ENCODE data around the gene PJA1. TPM values are rescaled to one million over a fixed set of nuclear protein-coding genes. Genes with fewer than 3 reads are reported as not detected.

Gene PJA1
- total RNA-seq, 3 donors from 2014 or later = 4.4 to 18.8 (median 5.2) TPM

GRCh38 chrX:69143530-69143929 is 21.7 kb downstream of the PJA1 start:
- Histone ChIP-seq H3K9me3 (no peaks in the 10 kb centered on the region), H3K4me1 (ENCODE audit: low read depth) (no peaks in the 10 kb centered on the region), H3K36me3 (ENCODE audit: low read depth) (no peaks in the 10 kb centered on the region), H3K4me3 (no peak overlapping the region)
- no peak for DNase-seq
- intact Hi-C loops (cut with DNase I, micrococcal nuclease) = no loop called here
- TF ChIP-seq CTCF (IDR thresholded peaks at IDR 0.05) = no peak
- ATAC-seq = no peak

GRCh38 chrX:69142788-69143469 is 22.3 kb downstream of the PJA1 start:
- ATAC-seq (no peak), DNase-seq (no peak)
- Histone ChIP-seq H3K9me3 (no peaks in the 10 kb centered on the region), H3K4me1 (ENCODE audit: low read depth) (no peaks in the 10 kb centered on the region), H3K4me3 (no peak overlapping the region), H3K36me3 (ENCODE audit: low read depth) (no peaks in the 10 kb centered on the region)
- TF ChIP-seq CTCF (IDR thresholded peaks at IDR 0.05) = no peak
- intact Hi-C loops (cut with DNase I, micrococcal nuclease) = no loop called here

- intact Hi-C loops (cut with DNase I, micrococcal nuclease) = no loop called here
- H3K36me3 ChIP-seq (ENCODE audit: low read depth) = no peaks in the 10 kb centered on the region
- no peaks in the 10 kb centered on the region for H3K9me3 ChIP-seq
- no peak for TF ChIP-seq CTCF (IDR thresholded peaks at IDR 0.05)
- H3K4me1 ChIP-seq (ENCODE audit: low read depth) = no peaks in the 10 kb centered on the region
- ATAC-seq (no peak), DNase-seq (no peak)
- no peak overlapping the region for H3K4me3 ChIP-seq
These were observed 24.4 kb downstream of the PJA1 start for GRCh38 chrX:69140837-69141236.

GRCh38 chrX:69139516-69139915 is 25.7 kb downstream of the PJA1 start:
- DNase-seq (no peak), ATAC-seq (no peak)
- no peak for TF ChIP-seq CTCF (IDR thresholded peaks at IDR 0.05)
- no peaks in the 10 kb centered on the region for H3K36me3 ChIP-seq (ENCODE audit: low read depth)
- intact Hi-C loops (cut with DNase I, micrococcal nuclease) = no loop called here
- H3K4me1 ChIP-seq (ENCODE audit: low read depth) = no peaks in the 10 kb centered on the region
- no peaks in the 10 kb centered on the region for H3K9me3 ChIP-seq
- H3K4me3 ChIP-seq = no peak overlapping the region

DNA sequence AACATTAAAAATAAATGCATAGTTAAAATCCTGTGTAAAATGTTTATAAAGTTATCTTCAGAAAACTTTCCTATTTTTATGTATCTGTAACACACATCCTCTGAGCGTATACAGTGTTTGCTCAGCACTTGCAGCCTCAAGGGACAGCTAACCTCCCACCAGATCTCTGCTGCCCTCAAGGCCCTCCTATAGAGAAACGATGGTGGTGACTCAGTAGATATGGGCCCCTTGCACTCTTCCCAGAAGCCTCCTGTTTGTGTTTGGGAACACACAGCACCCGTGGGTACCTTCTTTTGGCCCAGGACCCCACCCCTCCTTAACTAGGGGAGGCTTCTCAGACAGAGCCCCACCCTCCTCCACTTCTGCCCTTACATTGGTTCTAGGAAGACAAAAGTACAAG is 26.7 kb downstream of the PJA1 start:
- intact Hi-C loops (cut with DNase I, micrococcal nuclease) = no loop called here
- DNase-seq (no peak), ATAC-seq (no peak)

More for the DNA sequence above, 26.7 kb downstream of the PJA1 start:
- Histone ChIP-seq H3K4me3 (no peak overlapping the region), H3K9me3 (no peaks in the 10 kb centered on the region), H3K4me1 (ENCODE audit: low read depth) (no peaks in the 10 kb centered on the region), H3K36me3 (ENCODE audit: low read depth) (no peaks in the 10 kb centered on the region)
- no peak for TF ChIP-seq CTCF (IDR thresholded peaks at IDR 0.05)

Data from mucosa of descending colon (tissue), 3 donors.